Natural killer cell (primary cell): ENCODE measurements around the gene TAGAP. TPM values are rescaled to one million over a fixed set of nuclear protein-coding genes. Genes with fewer than 3 reads are reported as not detected.

Source experiments
- ATAC-seq, 3 donors: fragments of 150-1000 bp in 2 of 3; fragments of 200-7000 bp in 1 of 3; cut with Tn5 transposase; 1 replicate in 1 of 3; 2 replicates in 2 of 3; pipeline ENCODE4 v1.10.0; 2021; ENCODE audit warnings: mild to moderate bottlenecking in 2 of 3, moderate library complexity in 2 of 3
- DNase-seq, 2 donors: peaks; one replicate each; pipeline versions ENCODE4 v3.0.0 to v3.0.0-alpha.2; 2013 to 2021; ENCODE audit warnings: mixed read lengths in 1 of 2
- H3K27ac ChIP-seq: one replicate; pipeline ENCODE4 v1.5.1; 2013; ENCODE audit warnings: mild to moderate bottlenecking, low read length
- H3K27me3 ChIP-seq: one replicate; pipeline ENCODE4 v1.6.1; 2013; ENCODE audit warnings: low read length; ENCODE audit not compliant: control insufficient read depth, insufficient read depth
- H3K36me3 ChIP-seq: one replicate; pipeline ENCODE4 v1.6.1; 2013; ENCODE audit warnings: low read length; ENCODE audit not compliant: control insufficient read depth, insufficient read depth
- H3K4me1 ChIP-seq: one replicate; pipeline ENCODE4 v1.6.1; 2013; ENCODE audit warnings: low read length; ENCODE audit not compliant: control insufficient read depth, insufficient read depth
- H3K4me3 ChIP-seq: one replicate; pipeline ENCODE4 v1.5.1; 2013; ENCODE audit warnings: low read length
- H3K9me3 ChIP-seq: one replicate; pipeline ENCODE4 v1.6.1; 2013; ENCODE audit warnings: low read length; ENCODE audit not compliant: control insufficient read depth, insufficient read depth
- H3K27ac Mint-ChIP-seq, 2 donors: one replicate each; pipeline ENCODE4 v1.8.0; 2022; ENCODE audit warnings: mild to moderate bottlenecking in 2 of 2, mixed read lengths in 2 of 2, moderate library complexity in 1 of 2
- H3K27me3 Mint-ChIP-seq, 2 donors: one replicate each; pipeline ENCODE4 v1.8.0; 2022; ENCODE audit warnings: low read depth in 2 of 2, mixed read lengths in 2 of 2
- H3K36me3 Mint-ChIP-seq: one replicate; pipeline ENCODE4 v1.8.0; 2022; ENCODE audit warnings: mixed read lengths
- H3K4me1 Mint-ChIP-seq, 2 donors: one replicate each; pipeline ENCODE4 v1.8.0; 2022; ENCODE audit warnings: mixed read lengths in 2 of 2
- H3K4me3 Mint-ChIP-seq: one replicate; pipeline ENCODE4 v1.8.0; 2022; ENCODE audit warnings: mild to moderate bottlenecking, moderate library complexity, mixed read lengths
- H3K9me3 Mint-ChIP-seq, 2 donors: one replicate each; pipeline ENCODE4 v1.8.0; 2022; ENCODE audit warnings: mixed read lengths in 2 of 2
- CTCF ChIP-seq: fragments of 200-600 bp; IDR thresholded peaks from one replicate; pipeline ENCODE4 v1.8.0; 2022; ENCODE audit warnings: antibody characterized with exemption
- WGBS: methylation state at CpG from one replicate; pipeline ENCODE4 v1.1.7; 2013; ENCODE audit warnings: missing lambda C conversion rate; ENCODE audit not compliant: insufficient coverage; 5-methylcytosine and 5-hydroxymethylcytosine counted together
- intact Hi-C: fragments of 100-400 bp; cut with micrococcal nuclease; formaldehyde crosslinking; loops from one replicate; pipeline ENCODE4 v1.14.2; 2022
- total RNA-seq, 4 donors: library from RNA; stranded (reverse); fragments of 120-200 nt in 1 of 4; gene quantifications; one replicate each; pipeline versions ENCODE4 v1.2.3 to v1.2.4, GENCODE V29; 2013 to 2022

The TAGAP gene
- total RNA-seq, 3 donors from 2014 or later (not counting 1 experiment from before 2014, with no cell fraction given) = 139 to 291 (median 178) TPM

- no peak for ATAC-seq
- Mint-ChIP-seq H3K27ac (peak overlapping the region; percentile 94 to 99), H3K9me3 (no peaks in the 10 kb centered on the region), H3K4me3 (no peak overlapping the region), H3K27me3 (no peaks in the 10 kb centered on the region), H3K36me3 (no peaks in the 10 kb centered on the region), H3K4me1 (peaks cover 63 to 65% of the 10 kb centered on the region in 2 donors)
- Histone ChIP-seq H3K9me3 (no peaks in the 10 kb centered on the region), H3K27ac (peak overlapping the region; percentile 98), H3K4me3 (no peak overlapping the region), H3K27me3 (no peaks in the 10 kb centered on the region), H3K4me1 (peaks cover 52% of the 10 kb centered on the region), H3K36me3 (no peaks in the 10 kb centered on the region)
- intact Hi-C loops = no loop called here
- 83% methylated on average over 8 of the region's 8 CpGs for WGBS
- TF ChIP-seq CTCF = no peak
- DNase-seq = peak in 1 of 2 donors; percentile 49
Observed at GRCh38 chr6:159064477-159064876, 19.7 kb upstream of the TAGAP start.

- TF ChIP-seq CTCF = no peak
- WGBS = 65% methylated on average over 6 of the region's 6 CpGs
- no peaks in the 10 kb centered on the region for H3K9me3 ChIP-seq
- Mint-ChIP-seq H3K4me3 (peak overlapping the region; percentile 72), H3K27me3 (no peaks in the 10 kb centered on the region), H3K27ac (peak overlapping the region; percentile 94 to 99), H3K4me1 (peaks cover 70 to 71% of the 10 kb centered on the region in 2 donors), H3K9me3 (no peaks in the 10 kb centered on the region), H3K36me3 (no peaks in the 10 kb centered on the region)
- ATAC-seq (no peak), DNase-seq (no peak)
- no peaks in the 10 kb centered on the region for H3K36me3 ChIP-seq
- peak overlapping the region; percentile 98 for H3K27ac ChIP-seq
- no peak overlapping the region for H3K4me3 ChIP-seq
- intact Hi-C loops = loop anchor here (1.0 to 2.0 kb wide), 2 partner anchors 9 to 35 kb away; no protein-coding TSS in a partner anchor
- no peaks in the 10 kb centered on the region for H3K27me3 ChIP-seq
- peaks cover 45% of the 10 kb centered on the region for H3K4me1 ChIP-seq
Observed at GRCh38 chr6:159063549-159063948, 18.8 kb upstream of the TAGAP start.

- Histone ChIP-seq H3K36me3 (no peaks in the 10 kb centered on the region), H3K27me3 (no peaks in the 10 kb centered on the region), H3K4me3 (no peak overlapping the region), H3K4me1 (peaks cover 44% of the 10 kb centered on the region), H3K27ac (peak overlapping the region; percentile 98), H3K9me3 (no peaks in the 10 kb centered on the region)
- DNase-seq (no peak), ATAC-seq (peak; percentile 30 to 54 (median 39))
- H3K36me3 Mint-ChIP-seq = no peaks in the 10 kb centered on the region
- no peaks in the 10 kb centered on the region for H3K9me3 Mint-ChIP-seq
- H3K4me1 Mint-ChIP-seq = peaks cover 70 to 71% of the 10 kb centered on the region in 2 donors
- no peaks in the 10 kb centered on the region for H3K27me3 Mint-ChIP-seq
- H3K27ac Mint-ChIP-seq = peak overlapping the region; percentile 94 to 99
- intact Hi-C loops = loop anchor here (1.0 to 2.0 kb wide), 4 partner anchors 9 to 43 kb away; no protein-coding TSS in a partner anchor
- H3K4me3 Mint-ChIP-seq = peak overlapping the region; percentile 72
- WGBS = 67% methylated on average over 1 of the region's 2 CpGs
- no peak for TF ChIP-seq CTCF
Observed at GRCh38 chr6:159062976-159063375, 18.2 kb upstream of the TAGAP start.

GRCh38 chr6:159062564-159062945, 17.8 kb upstream of the TAGAP start:
- no peaks in the 10 kb centered on the region for H3K9me3 Mint-ChIP-seq
- peaks cover 72 to 73% of the 10 kb centered on the region in 2 donors for H3K4me1 Mint-ChIP-seq
- peak overlapping the region; percentile 94 to 99 for H3K27ac Mint-ChIP-seq
- DNase-seq (peak; percentile 49 to 88), ATAC-seq (peak; percentile 78 to 88 (median 86))
- WGBS = 0% methylated on average over 3 of the region's 3 CpGs
- no peaks in the 10 kb centered on the region for H3K27me3 Mint-ChIP-seq
- Histone ChIP-seq H3K36me3 (no peaks in the 10 kb centered on the region), H3K4me3 (no peak overlapping the region), H3K27ac (peak overlapping the region; percentile 98), H3K9me3 (no peaks in the 10 kb centered on the region), H3K4me1 (peaks cover 47% of the 10 kb centered on the region), H3K27me3 (no peaks in the 10 kb centered on the region)
- no peaks in the 10 kb centered on the region for H3K36me3 Mint-ChIP-seq
- intact Hi-C loops = loop anchor here (1.0 to 2.0 kb wide), 3 partner anchors 20 to 44 kb away; no protein-coding TSS in a partner anchor
- H3K4me3 Mint-ChIP-seq = peak overlapping the region; percentile 72
- no peak for TF ChIP-seq CTCF
